ENCODE data around the gene ANKEF1.

The ANKEF1 gene

GRCh38 chr20:10090588-10091166, 55.9 kb downstream of the ANKEF1 start:
- peak; percentile 59 for DNase-seq

GRCh38 chr20:10093087-10093591, 58.4 kb downstream of the ANKEF1 start:
- peak; percentile 94 for DNase-seq

- DNase-seq = no peak
Measured at GRCh38 chr20:10094566-10095173, 59.9 kb downstream of the ANKEF1 start.

- DNase-seq = no peak
Measured at GRCh38 chr20:10096790-10097189, 62.0 kb downstream of the ANKEF1 start.

GRCh38 chr20:10105046-10105445, 70.3 kb downstream of the ANKEF1 start:
- DNase-seq = no peak
